ENCODE data around the gene FSD2. TPM values are rescaled to one million over a fixed set of nuclear protein-coding genes. Genes with fewer than 3 reads are reported as not detected.

Gene FSD2
- total RNA-seq, 1 donor from 2014 or later = not detected

Other genes with a start within 250 kb of the FSD2 start
- 10.6 TPM for gene CPEB1, start 158.7 kb downstream of the FSD2 start, total RNA-seq
- 3.7 TPM for gene AP3B2, start 96.2 kb downstream of the FSD2 start, total RNA-seq
- gene WHAMM, start 3.6 kb upstream of the FSD2 start, total RNA-seq = 9.3 TPM
- gene HOMER2, start 146.7 kb upstream of the FSD2 start, total RNA-seq = 18.2 TPM
- gene RAMAC, start 180.1 kb upstream of the FSD2 start, total RNA-seq = 12.3 TPM
- gene C15orf40, start 205.6 kb upstream of the FSD2 start, total RNA-seq = 6.9 TPM

Data from vagina (tissue), 1 donor.